PC-3 (cell line): ENCODE measurements around the gene BASP1. TPM values are rescaled to one million over a fixed set of nuclear protein-coding genes. Genes with fewer than 3 reads are reported as not detected.

ENCODE experiments used
- ATAC-seq: fragments of 200-7000 bp; cut with Tn5 transposase; 2 replicates; pipeline ENCODE4 v1.9.1; 2020; ENCODE audit warnings: mild to moderate bottlenecking, moderate library complexity
- BruUV-seq: library from RNA; stranded (reverse); fragments of 400-500 nt; replicated peaks from 2 replicates; lab custom pipeline; 2021; lab: Mats Ljungman, UMichigan
- CTCF ChIA-PET: fragments of 300-600 bp; sonication (Branson Sonifier 250); formaldehyde crosslinking; loops from one replicate; lab custom pipeline; 2022; ENCODE audit warnings: antibody characterized with exemption; lab: Charles Lee
- POLR2A ChIA-PET: fragments of 300-600 bp; sonication (Branson Sonifier 250); formaldehyde crosslinking; loops from one replicate; lab custom pipeline; 2022; ENCODE audit warnings: antibody characterized with exemption; ENCODE audit not compliant: unreplicated experiment; lab: Charles Lee
- DNase-seq: peaks from one replicate; pipeline ENCODE4 v3.0.0-alpha.2; 2015
- H2AFZ ChIP-seq: fragments of 300-600 bp; sonication (generic); 2 replicates; pipeline ENCODE4 v1.6.0; 2016; ENCODE audit warnings: antibody characterized with exemption, low read length
- H3F3A ChIP-seq: fragments of 300-600 bp; sonication (generic); one replicate; pipeline ENCODE4 v1.6.0; 2017; ENCODE audit warnings: antibody characterized with exemption, low read length, control low read depth, mild to moderate bottlenecking; ENCODE audit not compliant: unreplicated experiment
- H3K27ac ChIP-seq: fragments of 300-600 bp; sonication (generic); 2 replicates; pipeline ENCODE4 v1.5.1; 2016; ENCODE audit warnings: mild to moderate bottlenecking, low read length
- H3K27me3 ChIP-seq: fragments of 300-600 bp; sonication (generic); 2 replicates; pipeline ENCODE4 v1.6.1; 2016; ENCODE audit warnings: low read length, mixed read lengths
- H3K36me3 ChIP-seq: fragments of 300-600 bp; sonication (generic); 2 replicates; pipeline ENCODE4 v1.6.1; 2016; ENCODE audit warnings: low read depth, mixed run types, low read length, mixed read lengths
- H3K4me1 ChIP-seq: fragments of 300-600 bp; sonication (generic); 2 replicates; pipeline ENCODE4 v1.5.1; 2016; ENCODE audit warnings: low read length; ENCODE audit not compliant: insufficient read depth
- H3K4me2 ChIP-seq: fragments of 300-600 bp; sonication (generic); 2 replicates; pipeline ENCODE4 v1.6.0; 2016; ENCODE audit warnings: low read length
- H3K4me3 ChIP-seq: fragments of 300-600 bp; sonication (generic); 2 replicates; pipeline ENCODE4 v1.5.1; 2016; ENCODE audit warnings: mild to moderate bottlenecking, low read length, mixed read lengths
- H3K79me2 ChIP-seq: fragments of 300-600 bp; sonication (generic); 2 replicates; pipeline ENCODE4 v1.6.1; 2017; ENCODE audit warnings: low read length, mixed read lengths
- H3K9ac ChIP-seq: fragments of 300-600 bp; sonication (generic); 2 replicates; pipeline ENCODE4 v1.6.0; 2016; ENCODE audit warnings: mild to moderate bottlenecking, low read length
- H3K9me2 ChIP-seq: fragments of 300-600 bp; sonication (generic); replicated peaks from 2 replicates; pipeline ENCODE4 v1.6.1; 2016; ENCODE audit warnings: mixed run types, low read length, mixed read lengths
- H3K9me3 ChIP-seq: fragments of 300-600 bp; sonication (generic); 2 replicates; pipeline ENCODE4 v1.6.1; 2016; ENCODE audit warnings: low read length, mixed read lengths
- H4K20me1 ChIP-seq: fragments of 300-600 bp; sonication (generic); 2 replicates; pipeline ENCODE4 v1.6.1; 2016; ENCODE audit warnings: low read length, mixed read lengths
- CTCF ChIP-seq: fragments of 300-600 bp; sonication (generic); conservative IDR thresholded peaks from 2 replicates; pipeline ENCODE4 v1.5.1; 2017; ENCODE audit warnings: antibody characterized with exemption, low read depth, mild to moderate bottlenecking, low read length
- EZH2 ChIP-seq: fragments of 300-600 bp; sonication (generic); IDR thresholded peaks from one replicate; pipeline ENCODE4 v1.6.1; 2017; ENCODE audit warnings: antibody characterized with exemption, mild to moderate bottlenecking, low read length; ENCODE audit not compliant: unreplicated experiment
- EZH2phosphoT487 ChIP-seq: fragments of 300-600 bp; sonication (generic); IDR thresholded peaks from 2 replicates; pipeline ENCODE4 v1.6.1; 2018; ENCODE audit warnings: mild to moderate bottlenecking, antibody characterized with exemption, low read length, borderline replicate concordance
- intact Hi-C: fragments of 100-400 bp; cut with micrococcal nuclease; formaldehyde crosslinking; loops from 2 replicates; pipeline ENCODE4 v1.9.0; 2023
- total RNA-seq: library from RNA; depleted of rRNA; stranded (reverse); fragments of >200 nt; gene quantifications from 2 replicates; pipeline ENCODE4 v1.2.3, GENCODE V29; 2014

Gene BASP1
- total RNA-seq, 1 experiment from 2014 or later = 169 TPM

GRCh38 chr5:17223367-17224185, 6.1 kb downstream of the BASP1 start:
- peaks cover 24% of the 10 kb centered on the region for H3K4me1 ChIP-seq
- BruUV-seq = no TSS peak
- H3K27me3 ChIP-seq = no peaks in the 10 kb centered on the region
- H2AFZ ChIP-seq = no peak overlapping the region
- intact Hi-C loops = no loop called here
- ATAC-seq (no peak), DNase-seq (no peak)
- H3K4me2 ChIP-seq = no peak overlapping the region
- H3K9me2 ChIP-seq = no peaks in the 10 kb centered on the region
- CTCF ChIA-PET = no interaction called here
- H3K27ac ChIP-seq = no peak overlapping the region
- H3K36me3 ChIP-seq = peaks cover 25% of the 10 kb centered on the region
- POLR2A ChIA-PET = no interaction called here
- H3K9ac ChIP-seq = no peak overlapping the region
- no peaks in the 10 kb centered on the region for H3K9me3 ChIP-seq
- H3K4me3 ChIP-seq = no peak overlapping the region
- peaks cover 95% of the 10 kb centered on the region for H3K79me2 ChIP-seq
- no peaks in the 10 kb centered on the region for H3F3A ChIP-seq
- TF ChIP-seq EZH2 (no peak), EZH2phosphoT487 (no peak), CTCF (no peak)
- H4K20me1 ChIP-seq = peaks cover 24% of the 10 kb centered on the region

- CTCF ChIA-PET = no interaction called here
- Histone ChIP-seq H3K4me3 (no peak overlapping the region), H3K27me3 (no peaks in the 10 kb centered on the region), H3K4me1 (peaks cover 15% of the 10 kb centered on the region), H3K79me2 (peaks cover 93% of the 10 kb centered on the region), H3K9me3 (no peaks in the 10 kb centered on the region), H3K4me2 (no peak overlapping the region), H4K20me1 (peaks cover 23% of the 10 kb centered on the region), H3K9me2 (no peaks in the 10 kb centered on the region), H3K27ac (no peak overlapping the region), H3F3A (no peaks in the 10 kb centered on the region), H2AFZ (no peak overlapping the region), H3K9ac (no peak overlapping the region), H3K36me3 (peaks cover 34% of the 10 kb centered on the region)
- intact Hi-C loops = no loop called here
- DNase-seq = no peak
- BruUV-seq = no TSS peak
- POLR2A ChIA-PET = no interaction called here
- no peak for ATAC-seq
- no peak for TF ChIP-seq CTCF
- TF ChIP-seq EZH2phosphoT487 = no peak
- TF ChIP-seq EZH2 = no peak
Observed at GRCh38 chr5:17224858-17225511, 7.6 kb downstream of the BASP1 start.

- peaks cover 91% of the 10 kb centered on the region for H3K79me2 ChIP-seq
- ChIA-PET CTCF (no interaction called here), POLR2A (no interaction called here)
- H3K4me2 ChIP-seq = no peak overlapping the region
- ATAC-seq = no peak
- H3K4me3 ChIP-seq = no peak overlapping the region
- H2AFZ ChIP-seq = no peak overlapping the region
- BruUV-seq = no TSS peak
- no peaks in the 10 kb centered on the region for H3K27me3 ChIP-seq
- H3K9me3 ChIP-seq = no peaks in the 10 kb centered on the region
- H3K9ac ChIP-seq = no peak overlapping the region
- intact Hi-C loops = no loop called here
- no peaks in the 10 kb centered on the region for H3F3A ChIP-seq
- H3K36me3 ChIP-seq = peaks cover 35% of the 10 kb centered on the region
- DNase-seq = no peak
- TF ChIP-seq EZH2phosphoT487 = no peak
- TF ChIP-seq CTCF = no peak
- no peak for TF ChIP-seq EZH2
- H4K20me1 ChIP-seq = peaks cover 21% of the 10 kb centered on the region
- H3K27ac ChIP-seq = no peak overlapping the region
- H3K4me1 ChIP-seq = peaks cover 9% of the 10 kb centered on the region
- no peaks in the 10 kb centered on the region for H3K9me2 ChIP-seq
Observed at GRCh38 chr5:17225520-17225919, 8.1 kb downstream of the BASP1 start.
